Vagina (tissue), 2 donors: ENCODE data around the gene PC. TPM values are rescaled to one million over a fixed set of nuclear protein-coding genes. Genes with fewer than 3 reads are reported as not detected.

ENCODE experiments used
- DNase-seq, 2 donors: peaks; one replicate each; pipeline ENCODE4 v3.0.0-alpha.2; 2017; ENCODE audit errors: extremely low spot score in 2 of 2
- H3K27ac ChIP-seq: fragments of 200-600 bp; sonication (generic); one replicate; pipeline ENCODE4 v1.5.1; 2019
- H3K27me3 ChIP-seq: fragments of 200-600 bp; sonication (generic); one replicate; pipeline ENCODE4 v1.5.1; 2019
- H3K36me3 ChIP-seq, 2 donors: fragments of 200-600 bp; sonication (generic); one replicate each; pipeline ENCODE4 v1.5.1; 2017 to 2019
- H3K4me1 ChIP-seq: fragments of 200-600 bp; sonication (generic); one replicate; pipeline ENCODE4 v1.5.1; 2019
- H3K4me3 ChIP-seq, 2 donors: fragments of 200-600 bp; sonication (generic); 1 replicate in 1 of 2; 2 replicates in 1 of 2; pipeline ENCODE4 v1.5.1; 2016 to 2019
- H3K9me3 ChIP-seq: fragments of 200-600 bp; sonication (generic); one replicate; pipeline ENCODE4 v1.5.1; 2019
- CTCF ChIP-seq, 3 experiments: fragments of 450-650 bp in 2 of 3; fragments of 200-600 bp in 1 of 3; sonication (generic) in 1 of 3; IDR thresholded peaks; one replicate each; pipeline ENCODE4 v1.5.1; 2017 to 2019; ENCODE audit warnings: antibody characterized with exemption in 3 of 3, mild to moderate bottlenecking in 2 of 3, moderate library complexity in 2 of 3
- POLR2A ChIP-seq, 2 donors: fragments of 450-650 bp; IDR thresholded peaks; one replicate each; pipeline ENCODE4 v1.6.1; 2017; ENCODE audit warnings: antibody characterized with exemption in 2 of 2, mild to moderate bottlenecking in 2 of 2, moderate library complexity in 2 of 2
- POLR2AphosphoS5 ChIP-seq, 2 donors: sonication (generic); formaldehyde crosslinking; IDR thresholded peaks; one replicate each; pipeline ENCODE4 v1.9.0; 2017; ENCODE audit warnings: antibody characterized with exemption in 2 of 2, mild to moderate bottlenecking in 2 of 2, low read depth in 1 of 2; ENCODE audit not compliant: insufficient read depth in 1 of 2
- intact Hi-C: fragments of 100-400 bp; cut with DNase I; formaldehyde crosslinking; loops from one replicate; pipeline ENCODE4 v1.15.1; 2023
- total RNA-seq: library from RNA; depleted of rRNA; stranded (reverse); fragments of >200 nt; gene quantifications from one replicate; pipeline ENCODE4 v1.2.3, GENCODE V29; 2016

PC gene
- total RNA-seq, 1 donor from 2014 or later, result 34.1 TPM

GRCh38 chr11:66934950-66935779 is 23.0 kb downstream of the PC start:
- Histone ChIP-seq H3K27me3 (no peaks in the 10 kb centered on the region), H3K4me3 (no peak overlapping the region), H3K9me3 (no peaks in the 10 kb centered on the region), H3K4me1 (no peaks in the 10 kb centered on the region), H3K36me3 (no peaks in the 10 kb centered on the region), H3K27ac (no peak overlapping the region)
- intact Hi-C loops, result no loop called here
- TF ChIP-seq POLR2A (IDR thresholded peaks at IDR 0.05) (no peak), POLR2AphosphoS5 (IDR thresholded peaks at IDR 0.05; ENCODE audit: insufficient read depth in 1 of 2, low read depth in 1 of 2) (no peak), CTCF (IDR thresholded peaks at IDR 0.05) (no peak)
- no peak for DNase-seq

- intact Hi-C loops, result no loop called here
- no peak overlapping the region for H3K4me3 ChIP-seq
- no peak for DNase-seq
- H3K36me3 ChIP-seq, result no peaks in the 10 kb centered on the region
- no peak overlapping the region for H3K27ac ChIP-seq
- TF ChIP-seq CTCF (IDR thresholded peaks at IDR 0.05) (no peak), POLR2AphosphoS5 (IDR thresholded peaks at IDR 0.05; ENCODE audit: insufficient read depth in 1 of 2, low read depth in 1 of 2) (no peak), POLR2A (IDR thresholded peaks at IDR 0.05) (no peak)
- H3K27me3 ChIP-seq, result no peaks in the 10 kb centered on the region
- H3K9me3 ChIP-seq, result no peaks in the 10 kb centered on the region
- no peaks in the 10 kb centered on the region for H3K4me1 ChIP-seq
Measured at GRCh38 chr11:66933531-66933930, 24.7 kb downstream of the PC start.

- no peak overlapping the region for H3K27ac ChIP-seq
- H3K4me1 ChIP-seq, result no peaks in the 10 kb centered on the region
- H3K36me3 ChIP-seq, result no peaks in the 10 kb centered on the region
- intact Hi-C loops, result no loop called here
- no peaks in the 10 kb centered on the region for H3K9me3 ChIP-seq
- H3K27me3 ChIP-seq, result no peaks in the 10 kb centered on the region
- H3K4me3 ChIP-seq, result no peak overlapping the region
- DNase-seq, result no peak
- TF ChIP-seq CTCF (IDR thresholded peaks at IDR 0.05) (no peak), POLR2AphosphoS5 (IDR thresholded peaks at IDR 0.05; ENCODE audit: insufficient read depth in 1 of 2, low read depth in 1 of 2) (no peak), POLR2A (IDR thresholded peaks at IDR 0.05) (no peak)
Measured at GRCh38 chr11:66932543-66932942, 25.6 kb downstream of the PC start.

GRCh38 chr11:66929753-66930152 is 28.4 kb downstream of the PC start:
- intact Hi-C loops, result no loop called here

More at GRCh38 chr11:66929753-66930152, 28.4 kb downstream of the PC start:
- no peak for TF ChIP-seq CTCF (IDR thresholded peaks at IDR 0.05)
- TF ChIP-seq POLR2A (IDR thresholded peaks at IDR 0.05), result no peak
- TF ChIP-seq POLR2AphosphoS5 (IDR thresholded peaks at IDR 0.05; ENCODE audit: insufficient read depth in 1 of 2, low read depth in 1 of 2), result no peak
- no peak for DNase-seq
- H3K27me3 ChIP-seq, result no peaks in the 10 kb centered on the region
- no peaks in the 10 kb centered on the region for H3K4me1 ChIP-seq
- H3K36me3 ChIP-seq, result no peaks in the 10 kb centered on the region
- no peak overlapping the region for H3K4me3 ChIP-seq
- H3K27ac ChIP-seq, result no peak overlapping the region
- no peaks in the 10 kb centered on the region for H3K9me3 ChIP-seq
